ENCODE results near the gene ATXN7L1. TPM values are rescaled to one million over a fixed set of nuclear protein-coding genes. Genes with fewer than 3 reads are reported as not detected.

The ATXN7L1 gene
- total and polyA plus RNA-seq, 4 donors, result 4.2 to 22.5 (median 8.5) TPM

DNA sequence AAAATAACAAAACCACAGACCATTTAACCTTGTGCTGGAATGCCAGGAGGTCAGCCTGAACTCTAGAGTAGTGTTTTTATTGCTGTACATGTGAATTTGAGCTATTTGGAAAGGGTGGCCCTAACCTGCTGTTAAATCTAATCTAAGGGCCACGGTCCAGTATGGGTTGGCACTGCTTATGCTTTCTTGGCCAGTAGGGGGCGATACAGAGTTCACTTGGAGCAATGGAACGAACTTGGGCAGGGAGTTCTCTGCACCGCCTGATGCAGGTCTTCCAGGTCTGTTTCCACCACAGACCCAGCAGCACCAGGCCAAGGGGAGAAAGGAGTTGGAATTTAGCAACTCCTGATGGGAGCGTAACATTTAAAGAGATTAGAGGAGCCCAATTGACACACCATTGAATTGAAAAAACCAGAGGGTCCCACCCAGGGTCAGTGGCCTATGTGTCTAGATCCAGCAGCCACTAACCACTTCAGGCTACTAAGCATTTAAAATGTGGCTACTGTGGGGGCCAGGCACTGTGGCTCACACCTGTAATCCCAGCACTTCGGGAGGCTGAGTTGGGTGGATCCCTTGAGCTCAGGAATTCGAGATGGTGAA lies 219.4 kb downstream of the ATXN7L1 start:
- 75 to 77% methylated on average over 7 of the region's 7 CpGs for WGBS, 2 donors
- no peak overlapping the region for H3K4me3 ChIP-seq
- no peak overlapping the region for H3K9ac ChIP-seq (ENCODE audit: insufficient read depth in 1 of 2, low read length in 2 of 2)
- H3K9me3 ChIP-seq (ENCODE audit: control insufficient read depth in 4 of 4, insufficient read depth in 3 of 4, low read length in 3 of 4), result no peaks in the 10 kb centered on the region
- no peak for DNase-seq
- H3K27me3 ChIP-seq (ENCODE audit: control insufficient read depth in 3 of 3, insufficient read depth in 3 of 3, low read length in 2 of 3), result no peaks in the 10 kb centered on the region
- H3K36me3 ChIP-seq (ENCODE audit: control insufficient read depth in 4 of 4, insufficient read depth in 4 of 4, low read length in 4 of 4), result peaks cover 0 to 6% (median 2%) of the 10 kb centered on the region in 4 donors
- H3K27ac ChIP-seq (ENCODE audit: low read depth in 1 of 2, low read length in 1 of 2), result no peak overlapping the region
- no peak for ATAC-seq (ENCODE audit: insufficient read depth, low FRiP score)
- TF ChIP-seq, protein P1, sequence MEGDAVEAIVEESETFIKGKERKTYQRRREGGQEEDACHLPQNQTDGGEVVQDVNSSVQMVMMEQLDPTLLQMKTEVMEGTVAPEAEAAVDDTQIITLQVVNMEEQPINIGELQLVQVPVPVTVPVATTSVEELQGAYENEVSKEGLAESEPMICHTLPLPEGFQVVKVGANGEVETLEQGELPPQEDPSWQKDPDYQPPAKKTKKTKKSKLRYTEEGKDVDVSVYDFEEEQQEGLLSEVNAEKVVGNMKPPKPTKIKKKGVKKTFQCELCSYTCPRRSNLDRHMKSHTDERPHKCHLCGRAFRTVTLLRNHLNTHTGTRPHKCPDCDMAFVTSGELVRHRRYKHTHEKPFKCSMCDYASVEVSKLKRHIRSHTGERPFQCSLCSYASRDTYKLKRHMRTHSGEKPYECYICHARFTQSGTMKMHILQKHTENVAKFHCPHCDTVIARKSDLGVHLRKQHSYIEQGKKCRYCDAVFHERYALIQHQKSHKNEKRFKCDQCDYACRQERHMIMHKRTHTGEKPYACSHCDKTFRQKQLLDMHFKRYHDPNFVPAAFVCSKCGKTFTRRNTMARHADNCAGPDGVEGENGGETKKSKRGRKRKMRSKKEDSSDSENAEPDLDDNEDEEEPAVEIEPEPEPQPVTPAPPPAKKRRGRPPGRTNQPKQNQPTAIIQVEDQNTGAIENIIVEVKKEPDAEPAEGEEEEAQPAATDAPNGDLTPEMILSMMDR (IDR thresholded peaks at IDR 0.05; ENCODE audit: control extremely low read depth, extremely low read depth), result peak; percentile 44
- H3K4me1 ChIP-seq (ENCODE audit: control insufficient read depth in 5 of 5, insufficient read depth in 5 of 5, low read length in 5 of 5), result peaks cover 7 to 23% (median 9%) of the 10 kb centered on the region in 5 donors

DNA sequence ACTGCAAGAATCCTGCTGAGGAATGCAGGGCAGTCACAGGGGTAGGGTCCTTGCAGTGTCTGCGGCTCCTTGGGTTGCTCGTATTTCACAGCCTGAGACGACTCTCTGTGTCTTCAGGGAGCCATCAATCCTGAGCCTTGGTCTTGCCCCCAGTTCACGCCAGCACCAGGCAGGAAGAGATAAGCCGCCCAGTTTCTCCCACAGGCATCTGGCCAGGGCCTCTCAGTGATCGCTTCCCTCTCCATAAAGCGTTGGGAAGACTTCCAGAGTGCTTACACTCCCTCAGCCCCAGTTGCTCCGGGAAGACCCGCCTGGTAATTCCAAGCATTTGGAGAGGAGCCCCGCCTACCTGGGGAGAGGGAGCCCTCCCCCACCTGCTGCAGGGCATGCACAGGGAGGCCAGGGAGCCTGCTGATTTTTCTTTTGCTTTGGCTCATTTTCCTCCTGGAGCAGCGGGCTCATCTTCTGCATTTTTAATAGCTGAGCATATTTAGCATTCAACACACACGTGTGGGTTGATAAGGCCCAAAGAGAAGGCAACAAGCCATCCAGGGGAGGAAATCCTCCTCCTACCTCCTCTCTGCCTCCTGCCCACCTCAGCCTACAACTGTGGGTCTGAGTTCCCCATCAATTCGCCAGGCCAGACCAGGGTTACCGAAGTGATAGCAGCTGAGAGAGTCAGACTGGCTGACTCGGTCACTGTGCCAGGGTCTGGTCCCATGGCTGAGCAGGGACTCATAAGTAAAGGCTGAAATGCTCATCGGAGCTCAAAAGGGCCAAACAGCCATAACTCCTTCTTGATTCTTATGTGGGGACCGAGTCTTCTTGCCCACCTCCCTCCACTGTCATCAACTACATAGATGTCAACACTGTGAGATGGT lies 220.7 kb downstream of the ATXN7L1 start:
- TF ChIP-seq, protein P1 (IDR thresholded peaks at IDR 0.05; ENCODE audit: control extremely low read depth, extremely low read depth), result no peak
- Histone ChIP-seq H3K27ac (ENCODE audit: low read depth in 1 of 2, low read length in 1 of 2) (no peak overlapping the region), H3K36me3 (ENCODE audit: control insufficient read depth in 4 of 4, insufficient read depth in 4 of 4, low read length in 4 of 4) (peaks cover 0 to 4% (median 2%) of the 10 kb centered on the region in 4 donors), H3K4me1 (ENCODE audit: control insufficient read depth in 5 of 5, insufficient read depth in 5 of 5, low read length in 5 of 5) (peaks cover 7 to 35% (median 11%) of the 10 kb centered on the region in 5 donors), H3K9me3 (ENCODE audit: control insufficient read depth in 4 of 4, insufficient read depth in 3 of 4, low read length in 3 of 4) (no peaks in the 10 kb centered on the region), H3K4me3 (no peak overlapping the region), H3K9ac (ENCODE audit: insufficient read depth in 1 of 2, low read length in 2 of 2) (no peak overlapping the region), H3K27me3 (ENCODE audit: control insufficient read depth in 3 of 3, insufficient read depth in 3 of 3, low read length in 2 of 3) (no peaks in the 10 kb centered on the region)
- DNase-seq (peak; percentile 64 to 83 (median 76)), ATAC-seq (ENCODE audit: insufficient read depth, low FRiP score) (no peak)
- 50 to 69% methylated on average over 17 of the region's 17 CpGs for WGBS, 2 donors

DNA sequence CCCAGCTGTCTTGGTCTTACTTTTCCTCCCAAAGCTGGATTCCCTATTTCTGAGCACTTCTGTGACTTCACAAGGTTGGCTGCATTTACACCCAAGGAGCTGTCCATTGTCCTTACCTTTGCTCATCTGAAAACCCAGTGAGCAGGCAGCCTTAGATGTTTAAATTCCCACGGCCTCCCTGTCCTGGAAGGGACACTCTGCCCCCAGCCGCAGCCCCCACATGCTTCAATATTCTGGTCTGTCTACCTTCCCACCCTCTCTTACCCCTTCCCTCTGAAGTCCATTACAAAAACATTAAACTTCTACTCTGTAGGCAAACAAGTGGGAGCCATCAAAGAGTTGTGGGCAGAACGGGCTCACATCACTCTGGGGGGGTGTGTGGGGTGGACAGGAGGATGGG lies 221.3 kb downstream of the ATXN7L1 start:
- 71 to 94% methylated on average over 3 of the region's 3 CpGs for WGBS, 2 donors
- H3K27ac ChIP-seq (ENCODE audit: low read depth in 1 of 2, low read length in 1 of 2), result no peak overlapping the region
- H3K27me3 ChIP-seq (ENCODE audit: control insufficient read depth in 3 of 3, insufficient read depth in 3 of 3, low read length in 2 of 3), result no peaks in the 10 kb centered on the region
- H3K4me1 ChIP-seq (ENCODE audit: control insufficient read depth in 5 of 5, insufficient read depth in 5 of 5, low read length in 5 of 5), result peaks cover 7 to 42% (median 13%) of the 10 kb centered on the region in 5 donors
- H3K9me3 ChIP-seq (ENCODE audit: control insufficient read depth in 4 of 4, insufficient read depth in 3 of 4, low read length in 3 of 4), result no peaks in the 10 kb centered on the region
- DNase-seq (peak in 2 of 3 donors; percentile 42 to 71), ATAC-seq (ENCODE audit: insufficient read depth, low FRiP score) (no peak)
- H3K36me3 ChIP-seq (ENCODE audit: control insufficient read depth in 4 of 4, insufficient read depth in 4 of 4, low read length in 4 of 4), result peaks cover 0 to 8% (median 2%) of the 10 kb centered on the region in 4 donors
- no peak overlapping the region for H3K4me3 ChIP-seq
- H3K9ac ChIP-seq (ENCODE audit: insufficient read depth in 1 of 2, low read length in 2 of 2), result no peak overlapping the region
- TF ChIP-seq, protein P1 (IDR thresholded peaks at IDR 0.05; ENCODE audit: control extremely low read depth, extremely low read depth), result no peak

Measured in lung (tissue), 12 donors.